ENCODE measurements around the gene RNASE11.
"Not testable (repeated sequence)": the region's sequence is repeated elsewhere in the genome, so short reads cannot be mapped to it uniquely, and the experiment has no call there.

The RNASE11 gene

GRCh38 chr14:20587489-20588154 is at the start of gene RNASE11:
Gene RNASE11 (minus strand): TSS chr14:20588001.
- no peak for DNase-seq

- DNase-seq: peak; percentile 84
Measured at GRCh38 chr14:20632831-20633691, 45.3 kb upstream of the RNASE11 start.

- no peak for DNase-seq
Measured at GRCh38 chr14:20632448-20632830, 44.6 kb upstream of the RNASE11 start.

- no peak for DNase-seq
Measured at GRCh38 chr14:20631880-20632389, 44.1 kb upstream of the RNASE11 start.

GRCh38 chr14:20631023-20631879 is 43.5 kb upstream of the RNASE11 start:
- DNase-seq: peak; percentile 76

GRCh38 chr14:20630340-20631022 is 42.7 kb upstream of the RNASE11 start:
- DNase-seq: peak; percentile 63

- no peak for DNase-seq
Measured at GRCh38 chr14:20628063-20628854, 40.5 kb upstream of the RNASE11 start.

GRCh38 chr14:20627346-20628027 is 39.7 kb upstream of the RNASE11 start:
- no peak for DNase-seq

- DNase-seq: no peak
Measured at GRCh38 chr14:20626274-20626673, 38.5 kb upstream of the RNASE11 start.

- DNase-seq: peak; percentile 62
Measured at GRCh38 chr14:20624495-20625070, 36.8 kb upstream of the RNASE11 start.

- DNase-seq: no peak
Measured at GRCh38 chr14:20623798-20624197, 36.0 kb upstream of the RNASE11 start.

GRCh38 chr14:20622816-20623291 is 35.1 kb upstream of the RNASE11 start:
- no peak for DNase-seq

- no peak for DNase-seq
Measured at GRCh38 chr14:20620798-20621478, 33.1 kb upstream of the RNASE11 start.

- not testable (repeated sequence) for DNase-seq
Measured at GRCh38 chr14:20619688-20620087, 31.9 kb upstream of the RNASE11 start.

GRCh38 chr14:20618271-20618749 is 30.5 kb upstream of the RNASE11 start:
- no peak for DNase-seq

GRCh38 chr14:20617138-20618003 is 29.6 kb upstream of the RNASE11 start:
- DNase-seq: no peak

GRCh38 chr14:20615996-20616395 is 28.2 kb upstream of the RNASE11 start:
- no peak for DNase-seq

- no peak for DNase-seq
Measured at GRCh38 chr14:20614038-20614840, 26.4 kb upstream of the RNASE11 start.
